ENCODE results near the gene GLRX5.
"Not testable (repeated sequence)": the region's sequence is repeated elsewhere in the genome, so short reads cannot be mapped to it uniquely, and the experiment has no call there.

Gene GLRX5

DNA sequence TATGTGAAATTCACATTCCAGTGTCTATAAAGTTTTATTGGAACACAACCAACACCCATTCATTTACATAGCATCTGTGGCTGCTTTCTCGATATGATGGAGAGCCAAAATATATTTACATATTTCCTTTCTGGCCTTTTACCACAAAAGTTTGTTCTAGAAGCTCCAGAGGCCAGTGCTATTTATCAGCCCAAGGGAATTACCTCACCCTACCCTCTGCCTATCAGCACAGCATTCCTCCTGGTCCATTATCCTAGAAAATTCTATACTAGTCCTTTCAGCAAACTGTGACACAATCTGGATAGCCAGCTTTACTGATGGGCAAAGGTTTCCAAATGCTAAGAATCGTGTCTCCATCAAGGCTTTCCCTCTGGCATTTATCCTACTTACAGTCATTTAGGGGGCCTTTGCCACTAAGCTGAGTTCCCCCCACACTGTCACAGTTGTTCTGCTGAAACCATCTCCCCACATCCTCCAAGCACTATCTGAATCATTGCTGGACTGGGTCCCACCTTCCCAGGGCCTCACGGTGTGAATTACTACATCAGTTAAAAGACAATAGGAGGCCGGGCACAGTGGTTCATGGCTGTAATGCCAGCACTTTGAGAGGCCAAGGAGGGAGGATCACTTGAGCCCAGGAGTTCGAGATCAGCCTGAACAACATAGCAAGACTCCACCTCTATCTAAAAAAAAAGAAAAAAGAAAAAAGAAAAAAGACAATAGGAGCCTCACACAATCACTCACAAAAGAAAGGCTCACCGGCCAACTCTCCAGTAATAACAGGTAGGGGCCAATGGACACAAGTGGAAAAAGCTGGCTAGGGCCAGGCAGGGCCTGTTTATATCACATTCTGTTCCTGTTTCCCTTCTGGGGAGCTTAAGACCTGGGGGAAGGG lies 30.5 kb upstream of the GLRX5 start:
- no peak overlapping the region; the same call in 1 of the 2 replicates for H3K4me3 ChIP-seq (ENCODE audit: low read depth, low read length)
- TF ChIP-seq, protein P1, sequence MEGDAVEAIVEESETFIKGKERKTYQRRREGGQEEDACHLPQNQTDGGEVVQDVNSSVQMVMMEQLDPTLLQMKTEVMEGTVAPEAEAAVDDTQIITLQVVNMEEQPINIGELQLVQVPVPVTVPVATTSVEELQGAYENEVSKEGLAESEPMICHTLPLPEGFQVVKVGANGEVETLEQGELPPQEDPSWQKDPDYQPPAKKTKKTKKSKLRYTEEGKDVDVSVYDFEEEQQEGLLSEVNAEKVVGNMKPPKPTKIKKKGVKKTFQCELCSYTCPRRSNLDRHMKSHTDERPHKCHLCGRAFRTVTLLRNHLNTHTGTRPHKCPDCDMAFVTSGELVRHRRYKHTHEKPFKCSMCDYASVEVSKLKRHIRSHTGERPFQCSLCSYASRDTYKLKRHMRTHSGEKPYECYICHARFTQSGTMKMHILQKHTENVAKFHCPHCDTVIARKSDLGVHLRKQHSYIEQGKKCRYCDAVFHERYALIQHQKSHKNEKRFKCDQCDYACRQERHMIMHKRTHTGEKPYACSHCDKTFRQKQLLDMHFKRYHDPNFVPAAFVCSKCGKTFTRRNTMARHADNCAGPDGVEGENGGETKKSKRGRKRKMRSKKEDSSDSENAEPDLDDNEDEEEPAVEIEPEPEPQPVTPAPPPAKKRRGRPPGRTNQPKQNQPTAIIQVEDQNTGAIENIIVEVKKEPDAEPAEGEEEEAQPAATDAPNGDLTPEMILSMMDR (IDR thresholded peaks at IDR 0.05; ENCODE audit: low read depth, low read length, missing control alignments), result no peak
- DNase-seq (ENCODE audit: low read depth), result no peak

DNA sequence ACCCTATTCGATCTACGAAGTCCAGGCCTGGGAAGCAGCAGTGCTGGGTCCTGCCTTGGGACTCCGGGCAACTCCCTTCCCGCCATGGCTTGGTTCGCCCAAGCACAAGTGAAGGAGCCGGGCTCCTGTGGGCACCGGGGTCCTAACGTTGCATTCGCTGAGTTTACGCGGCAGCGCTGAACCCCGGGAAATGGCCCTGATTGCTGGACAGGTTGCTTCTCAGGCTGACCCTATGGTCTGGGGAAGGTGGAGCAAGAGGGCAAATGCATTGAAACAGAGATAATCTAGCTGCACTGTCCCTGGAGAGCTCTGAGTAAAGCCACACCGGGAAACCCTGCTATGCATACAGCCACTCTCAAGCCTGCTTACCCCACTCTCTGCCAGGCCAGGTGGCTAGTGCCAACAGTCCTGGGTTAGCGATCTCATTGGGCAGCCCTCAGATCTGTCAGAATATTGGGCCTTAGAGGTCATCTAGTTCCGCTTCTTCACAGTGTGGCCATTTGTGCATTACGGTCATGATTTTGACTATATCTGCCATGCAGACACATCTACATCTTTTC lies 29.7 kb upstream of the GLRX5 start:
- TF ChIP-seq, protein P1 (IDR thresholded peaks at IDR 0.05; ENCODE audit: low read depth, low read length, missing control alignments), result no peak
- H3K4me3 ChIP-seq (ENCODE audit: low read depth, low read length), result no peak overlapping the region; the same call in 1 of the 2 replicates
- no peak for DNase-seq (ENCODE audit: low read depth)

DNA sequence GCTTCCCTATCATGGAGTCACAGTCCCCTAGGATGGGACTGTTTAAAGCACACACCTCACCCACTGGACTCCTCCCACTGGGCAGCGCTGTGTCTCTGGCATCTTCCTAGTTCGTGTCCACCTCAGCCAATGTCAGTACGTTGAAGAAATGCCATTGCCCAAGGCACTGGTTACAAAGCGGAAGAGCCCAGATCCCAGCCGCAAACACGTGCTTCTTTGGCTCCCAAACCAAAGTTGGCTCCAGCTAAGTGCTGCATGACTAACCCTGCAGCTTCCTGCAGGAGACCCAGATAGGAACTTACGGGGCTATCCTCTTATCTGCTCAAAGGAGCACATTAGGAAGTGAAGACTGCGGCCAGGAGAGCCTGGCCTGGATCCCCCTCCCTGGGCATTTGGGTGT lies 27.7 kb upstream of the GLRX5 start:
- no peak for DNase-seq (ENCODE audit: low read depth)
- H3K4me3 ChIP-seq (ENCODE audit: low read depth, low read length), result no peak overlapping the region
- TF ChIP-seq, protein P1 (IDR thresholded peaks at IDR 0.05; ENCODE audit: low read depth, low read length, missing control alignments), result no peak

DNA sequence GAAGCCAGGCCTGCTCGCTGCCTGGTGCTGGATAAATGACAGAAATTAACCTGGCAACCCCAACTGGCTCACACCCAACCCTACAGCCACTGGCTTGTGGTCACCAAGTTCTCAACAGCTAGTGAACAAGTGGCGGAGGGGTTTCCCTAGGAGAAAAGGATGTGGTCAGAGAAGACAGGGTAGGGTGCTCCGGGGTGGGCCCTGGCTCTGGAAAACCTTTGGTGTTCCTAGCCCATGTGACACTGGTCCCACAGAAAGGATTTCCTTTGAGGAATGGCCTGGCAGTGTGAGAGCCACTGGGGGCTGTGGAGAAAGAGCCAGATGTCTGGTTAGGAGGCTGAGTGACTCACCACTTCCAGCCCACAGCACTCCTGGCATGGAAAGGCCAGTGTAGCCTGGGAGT lies 27.1 kb upstream of the GLRX5 start:
- TF ChIP-seq, protein P1 (IDR thresholded peaks at IDR 0.05; ENCODE audit: low read depth, low read length, missing control alignments), result no peak
- no peak overlapping the region for H3K4me3 ChIP-seq (ENCODE audit: low read depth, low read length)
- no peak for DNase-seq (ENCODE audit: low read depth)

DNA sequence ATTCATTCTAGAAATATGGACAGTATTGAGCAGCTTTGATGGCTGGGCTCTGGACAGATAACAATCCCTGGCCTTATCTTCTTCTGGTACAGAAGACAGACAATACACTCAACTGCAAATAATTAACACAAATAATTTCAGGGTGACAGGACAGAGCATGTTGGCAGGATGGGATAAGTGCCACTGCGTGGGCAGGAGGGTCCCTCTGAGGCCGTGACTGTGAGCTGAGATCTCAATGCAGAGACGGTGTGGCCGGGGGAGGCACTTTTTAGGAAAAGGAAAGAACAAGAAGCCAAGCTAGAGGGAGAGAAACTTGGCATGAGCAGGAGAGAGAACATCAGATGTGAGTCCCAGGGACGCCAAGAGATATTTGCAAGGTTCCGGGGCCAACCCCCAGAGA lies 26.5 kb upstream of the GLRX5 start:
- TF ChIP-seq, protein P1 (IDR thresholded peaks at IDR 0.05; ENCODE audit: low read depth, low read length, missing control alignments), result no peak
- DNase-seq (ENCODE audit: low read depth), result no peak
- no peak overlapping the region for H3K4me3 ChIP-seq (ENCODE audit: low read depth, low read length)

DNA sequence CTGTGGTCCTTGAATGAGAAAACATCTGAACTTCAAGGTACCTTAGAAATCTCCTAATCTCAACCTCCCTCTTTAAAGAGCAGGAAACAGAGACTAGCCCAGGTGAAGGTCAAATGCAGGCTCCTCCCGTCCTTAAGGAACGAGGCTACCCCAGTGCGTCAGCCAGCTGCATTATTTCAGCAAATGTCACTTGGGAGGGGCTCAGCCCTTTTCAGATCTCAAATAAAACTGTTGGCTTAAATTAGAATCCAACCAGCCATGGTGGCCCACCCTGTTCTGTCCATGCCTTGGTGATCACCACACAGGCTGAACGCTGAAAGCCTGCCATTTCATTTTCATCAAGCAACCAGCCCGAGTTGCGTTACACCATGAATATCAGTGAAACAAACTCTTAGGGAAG lies 25.4 kb upstream of the GLRX5 start:
- TF ChIP-seq, protein P1 (IDR thresholded peaks at IDR 0.05; ENCODE audit: low read depth, low read length, missing control alignments), result no peak
- DNase-seq (ENCODE audit: low read depth), result no peak
- no peak overlapping the region for H3K4me3 ChIP-seq (ENCODE audit: low read depth, low read length)

DNA sequence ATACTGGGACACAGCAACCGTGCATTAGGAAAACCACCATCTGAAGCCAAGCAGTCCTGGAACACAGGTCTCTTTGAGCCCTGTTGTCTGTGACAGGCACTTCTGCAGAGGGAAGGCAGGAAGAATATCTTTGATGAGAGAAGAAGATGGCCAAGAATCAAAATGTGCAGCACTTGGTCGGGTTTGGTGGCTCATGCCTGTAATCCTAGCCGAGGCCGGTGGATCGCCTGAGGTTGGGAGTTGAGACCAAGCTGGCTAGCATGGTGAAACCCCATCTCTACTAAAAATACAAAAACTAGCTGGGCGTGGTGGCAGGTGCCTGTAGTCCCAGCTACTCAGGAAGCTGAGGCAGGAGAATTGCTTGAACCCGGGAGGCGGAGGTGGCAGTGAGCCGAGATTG lies 24.5 kb upstream of the GLRX5 start:
- DNase-seq (ENCODE audit: low read depth); H3K4me3 ChIP-seq (ENCODE audit: low read depth, low read length): not testable (repeated sequence)
